Measurements from ENCODE around the gene SLC6A11.

Gene SLC6A11

DNA sequence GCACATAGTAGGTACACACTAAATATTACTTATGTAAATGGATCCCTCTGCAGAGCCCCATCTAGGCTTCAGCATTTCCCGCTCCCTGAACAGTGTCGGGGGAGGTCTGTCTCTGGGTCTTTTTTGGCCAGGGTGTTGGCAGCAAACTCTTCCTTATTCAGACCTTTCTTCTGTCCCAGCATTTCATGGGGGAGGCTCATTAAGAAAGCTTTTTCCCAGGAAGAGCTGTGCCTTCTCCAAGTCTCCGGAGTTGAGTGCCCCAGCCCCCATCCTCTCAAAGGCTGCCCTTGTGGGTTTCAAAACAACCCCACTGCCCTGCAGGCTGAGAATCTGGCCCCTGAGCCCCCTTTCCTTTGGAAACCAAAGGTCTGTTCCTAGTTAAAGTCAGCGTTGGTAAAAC is 25.1 kb downstream of the SLC6A11 start:
- TF ChIP-seq, protein P1, sequence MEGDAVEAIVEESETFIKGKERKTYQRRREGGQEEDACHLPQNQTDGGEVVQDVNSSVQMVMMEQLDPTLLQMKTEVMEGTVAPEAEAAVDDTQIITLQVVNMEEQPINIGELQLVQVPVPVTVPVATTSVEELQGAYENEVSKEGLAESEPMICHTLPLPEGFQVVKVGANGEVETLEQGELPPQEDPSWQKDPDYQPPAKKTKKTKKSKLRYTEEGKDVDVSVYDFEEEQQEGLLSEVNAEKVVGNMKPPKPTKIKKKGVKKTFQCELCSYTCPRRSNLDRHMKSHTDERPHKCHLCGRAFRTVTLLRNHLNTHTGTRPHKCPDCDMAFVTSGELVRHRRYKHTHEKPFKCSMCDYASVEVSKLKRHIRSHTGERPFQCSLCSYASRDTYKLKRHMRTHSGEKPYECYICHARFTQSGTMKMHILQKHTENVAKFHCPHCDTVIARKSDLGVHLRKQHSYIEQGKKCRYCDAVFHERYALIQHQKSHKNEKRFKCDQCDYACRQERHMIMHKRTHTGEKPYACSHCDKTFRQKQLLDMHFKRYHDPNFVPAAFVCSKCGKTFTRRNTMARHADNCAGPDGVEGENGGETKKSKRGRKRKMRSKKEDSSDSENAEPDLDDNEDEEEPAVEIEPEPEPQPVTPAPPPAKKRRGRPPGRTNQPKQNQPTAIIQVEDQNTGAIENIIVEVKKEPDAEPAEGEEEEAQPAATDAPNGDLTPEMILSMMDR (IDR thresholded peaks at IDR 0.05) = no peak
- Histone ChIP-seq H2AFZ (no peak overlapping the region), H3K4me2 (ENCODE audit: low read length) (no peak overlapping the region)

DNA sequence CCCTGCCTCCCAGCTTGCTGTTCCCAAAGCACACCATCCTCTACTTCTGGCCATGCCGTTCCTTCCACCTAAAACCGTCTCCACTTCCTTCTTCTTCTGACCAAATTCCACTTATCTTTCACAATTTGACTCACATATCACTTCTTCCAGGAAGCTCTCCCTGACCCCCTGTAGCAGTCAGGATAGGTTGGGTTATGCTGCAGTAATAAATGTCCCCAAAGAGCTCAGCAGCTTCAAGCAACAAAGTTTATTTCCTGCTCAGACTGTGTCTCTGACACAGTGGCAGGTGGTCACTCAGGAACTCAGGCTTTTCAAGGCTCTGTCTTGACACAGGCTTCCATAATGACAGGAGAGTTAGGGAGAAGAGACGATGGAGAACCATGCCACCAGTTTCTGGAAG is 27.4 kb downstream of the SLC6A11 start:
- Histone ChIP-seq H3K36me3 (ENCODE audit: control insufficient read depth, insufficient read depth, low read length) (no peaks in the 10 kb centered on the region), H3K4me2 (ENCODE audit: low read length) (no peak overlapping the region), H3K27me3 (ENCODE audit: control insufficient read depth, insufficient read depth, low read length) (no peaks in the 10 kb centered on the region), H3K9ac (no peak overlapping the region), H3K4me3 (ENCODE audit: low read depth, low read length) (no peak overlapping the region), H3K9me3 (ENCODE audit: control insufficient read depth, low read length) (no peaks in the 10 kb centered on the region), H3K79me2 (no peaks in the 10 kb centered on the region), H3K27ac (no peak overlapping the region), H3K4me1 (no peaks in the 10 kb centered on the region), H2AFZ (no peak overlapping the region)
- TF ChIP-seq, protein P1 (IDR thresholded peaks at IDR 0.05) = no peak

More for the DNA sequence above, 25.1 kb downstream of the SLC6A11 start:
- Histone ChIP-seq H3K4me1 (no peaks in the 10 kb centered on the region), H3K9me3 (ENCODE audit: control insufficient read depth, low read length) (no peaks in the 10 kb centered on the region), H3K27ac (no peak overlapping the region), H3K27me3 (ENCODE audit: control insufficient read depth, insufficient read depth, low read length) (no peaks in the 10 kb centered on the region), H3K4me3 (ENCODE audit: low read depth, low read length) (no peak overlapping the region), H3K36me3 (ENCODE audit: control insufficient read depth, insufficient read depth, low read length) (no peaks in the 10 kb centered on the region), H3K79me2 (no peaks in the 10 kb centered on the region), H3K9ac (no peak overlapping the region)

DNA sequence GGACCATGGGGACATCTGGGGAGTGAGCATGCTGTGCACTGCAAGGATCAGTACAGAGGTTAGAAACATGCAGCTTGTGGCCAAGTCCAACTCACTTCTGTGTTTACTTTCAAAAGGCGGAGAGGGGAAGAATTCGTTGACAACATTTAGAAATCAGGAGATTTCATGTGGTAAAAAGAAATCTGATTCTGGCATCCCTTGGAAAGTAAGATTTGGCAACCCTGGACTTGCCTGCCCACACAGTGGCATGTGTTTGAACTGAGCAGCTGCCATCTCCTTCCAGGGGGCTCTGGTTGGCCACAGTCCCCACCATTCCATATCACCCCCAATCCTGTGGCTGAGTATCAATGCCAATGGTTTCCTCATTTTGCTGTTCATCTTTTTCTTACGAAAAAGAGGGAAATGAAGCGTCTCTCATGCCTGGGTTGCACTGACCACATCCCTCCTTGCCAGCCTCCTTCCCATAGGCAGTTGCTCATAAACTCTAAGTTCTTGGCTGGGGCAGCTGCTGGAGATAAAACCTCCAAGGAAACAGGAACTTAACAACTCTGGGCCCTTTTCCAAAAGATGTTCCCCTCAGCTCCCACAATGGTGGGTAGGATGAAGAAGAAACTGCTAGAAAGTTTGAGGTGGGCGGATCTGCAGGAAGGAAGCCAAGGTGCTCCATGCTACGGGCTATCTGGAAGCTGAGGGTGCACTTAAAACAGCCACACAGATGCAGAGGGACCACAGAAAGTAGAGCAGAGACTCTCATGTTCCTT is 29.2 kb downstream of the SLC6A11 start:
- Histone ChIP-seq H3K9me3 (ENCODE audit: control insufficient read depth, low read length) (no peaks in the 10 kb centered on the region), H3K27ac (no peak overlapping the region), H2AFZ (no peak overlapping the region), H3K27me3 (ENCODE audit: control insufficient read depth, insufficient read depth, low read length) (no peaks in the 10 kb centered on the region), H3K9ac (no peak overlapping the region), H3K79me2 (no peaks in the 10 kb centered on the region), H3K4me2 (ENCODE audit: low read length) (no peak overlapping the region), H3K4me1 (no peaks in the 10 kb centered on the region), H3K36me3 (ENCODE audit: control insufficient read depth, insufficient read depth, low read length) (no peaks in the 10 kb centered on the region), H3K4me3 (ENCODE audit: low read depth, low read length) (no peak overlapping the region)
- TF ChIP-seq, protein P1 (IDR thresholded peaks at IDR 0.05) = no peak

DNA sequence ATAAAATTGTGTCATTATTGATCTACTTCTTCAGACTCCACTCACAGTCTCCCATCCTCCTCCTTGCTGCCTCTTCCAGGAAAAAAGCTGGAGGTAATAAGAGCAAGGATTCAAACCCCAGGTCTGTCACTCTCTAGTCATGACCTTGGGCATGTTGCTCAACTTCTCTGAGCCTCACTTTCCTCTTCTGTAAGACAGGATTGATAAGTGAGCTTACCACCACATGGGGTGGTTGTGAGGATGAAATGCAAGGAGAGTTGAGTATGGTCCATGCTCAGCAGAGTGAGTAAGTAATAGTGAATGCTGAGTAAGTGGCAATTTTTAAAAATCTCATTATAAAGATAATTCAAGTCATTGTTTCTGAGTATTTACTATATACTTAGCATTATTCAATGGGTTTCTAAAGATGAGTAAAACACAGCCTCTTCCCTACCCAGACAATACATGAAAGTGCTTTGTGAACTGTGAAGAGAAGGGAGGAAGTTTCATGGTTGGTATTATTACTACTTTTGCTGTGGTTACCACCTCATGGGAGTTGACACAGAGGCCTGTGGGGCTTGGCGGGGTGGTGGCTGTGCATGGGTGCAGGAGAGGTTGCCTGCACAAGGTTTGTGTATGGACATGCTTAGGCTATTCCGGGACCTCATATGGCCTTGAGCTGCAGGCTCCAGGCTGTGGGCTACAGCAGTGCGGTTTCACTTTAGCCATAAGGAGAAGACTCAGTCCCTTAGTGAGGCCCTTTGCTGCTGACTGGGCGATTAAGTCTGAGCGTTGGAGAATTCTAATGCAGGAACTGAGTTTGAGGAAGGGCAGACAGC is 30.0 kb downstream of the SLC6A11 start:
- Histone ChIP-seq H3K27ac (no peak overlapping the region), H3K79me2 (no peaks in the 10 kb centered on the region)

More for the DNA sequence above, 30.0 kb downstream of the SLC6A11 start:
- TF ChIP-seq, protein P1 (IDR thresholded peaks at IDR 0.05) = no peak
- no peaks in the 10 kb centered on the region for H3K9me3 ChIP-seq (ENCODE audit: control insufficient read depth, low read length)
- H3K36me3 ChIP-seq (ENCODE audit: control insufficient read depth, insufficient read depth, low read length) = no peaks in the 10 kb centered on the region
- H3K4me1 ChIP-seq = no peaks in the 10 kb centered on the region
- no peaks in the 10 kb centered on the region for H3K27me3 ChIP-seq (ENCODE audit: control insufficient read depth, insufficient read depth, low read length)
- no peak overlapping the region for H3K4me2 ChIP-seq (ENCODE audit: low read length)
- no peak overlapping the region for H3K9ac ChIP-seq
- H2AFZ ChIP-seq = no peak overlapping the region
- H3K4me3 ChIP-seq (ENCODE audit: low read depth, low read length) = no peak overlapping the region
